OCI-LY1 (cell line): ENCODE data around the gene TAF11L8.
"Not testable (repeated sequence)": the region's sequence is repeated elsewhere in the genome, so short reads cannot be mapped to it uniquely, and the experiment has no call there.

Source experiments
- H2AFZ ChIP-seq: fragments of 200-600 bp; sonication (generic), shearing (Covaris generic); 2 replicates; pipeline ENCODE4 v1.6.0; 2014; ENCODE audit warnings: antibody characterized with exemption, mild to moderate bottlenecking, low read length
- H3F3A ChIP-seq: fragments of 200-600 bp; sonication (generic), shearing (Covaris generic); 2 replicates; pipeline ENCODE4 v1.6.0; 2014; ENCODE audit warnings: mild to moderate bottlenecking, antibody characterized with exemption, low read length, moderate library complexity; ENCODE audit not compliant: insufficient read depth
- H3K27ac ChIP-seq: fragments of 200-600 bp; sonication (generic); 2 replicates; pipeline ENCODE4 v1.5.1; 2014; ENCODE audit warnings: low read length, mixed run types, mild to moderate bottlenecking, low read depth; ENCODE audit not compliant: poor library complexity, severe bottlenecking
- H3K27me3 ChIP-seq: fragments of 200-600 bp; sonication (generic); 2 replicates; pipeline ENCODE4 v1.6.0; 2014; ENCODE audit warnings: antibody characterized with exemption, mild to moderate bottlenecking, low read length, moderate library complexity; ENCODE audit not compliant: insufficient read depth
- H3K36me3 ChIP-seq: fragments of 200-600 bp; sonication (generic); 2 replicates; pipeline ENCODE4 v1.6.1; 2014; ENCODE audit warnings: mild to moderate bottlenecking, antibody characterized with exemption, low read length, moderate library complexity, mixed read lengths; ENCODE audit not compliant: insufficient read depth
- H3K4me1 ChIP-seq: fragments of 200-600 bp; sonication (generic); 2 replicates; pipeline ENCODE4 v1.5.1; 2014; ENCODE audit warnings: mild to moderate bottlenecking, low read length, moderate library complexity; ENCODE audit not compliant: insufficient read depth, severe bottlenecking
- H3K4me2 ChIP-seq: fragments of 200-600 bp; sonication (generic), shearing (Covaris generic); 2 replicates; pipeline ENCODE4 v1.6.1; 2014; ENCODE audit warnings: low read length
- H3K4me3 ChIP-seq: fragments of 200-600 bp; sonication (generic); 2 replicates; pipeline ENCODE4 v1.5.1; 2014; ENCODE audit warnings: low read length, low read depth, mild to moderate bottlenecking, mixed read lengths; ENCODE audit not compliant: poor library complexity, severe bottlenecking
- H3K79me2 ChIP-seq: fragments of 200-600 bp; shearing (Covaris generic); 2 replicates; pipeline ENCODE4 v1.6.1; 2016; ENCODE audit warnings: mixed run types, low read length, mixed read lengths; ENCODE audit not compliant: insufficient read depth
- H3K9ac ChIP-seq: fragments of 200-600 bp; sonication (generic), shearing (Covaris generic); 2 replicates; pipeline ENCODE4 v1.6.1; 2014; ENCODE audit warnings: mild to moderate bottlenecking, low read length, mixed read lengths
- H3K9me2 ChIP-seq: fragments of 200-600 bp; sonication (generic), shearing (Covaris generic); 2 replicates; pipeline ENCODE4 v1.6.1; 2014; ENCODE audit warnings: low read depth, mild to moderate bottlenecking, low read length, mixed read lengths
- H3K9me3 ChIP-seq: fragments of 200-600 bp; shearing (Covaris generic); 2 replicates; pipeline ENCODE4 v1.6.1; 2014; ENCODE audit warnings: low read length, mixed read lengths
- H4K20me1 ChIP-seq: fragments of 200-600 bp; sonication (generic), shearing (Covaris generic); 2 replicates; pipeline ENCODE4 v1.6.0; 2016; ENCODE audit warnings: mild to moderate bottlenecking, low read length; ENCODE audit not compliant: insufficient read depth
- EZH2 ChIP-seq: fragments of 200-600 bp; sonication (generic), shearing (Covaris generic); IDR thresholded peaks from 2 replicates; pipeline ENCODE4 v1.8.0; 2017; ENCODE audit warnings: borderline replicate concordance, mixed run types, mild to moderate bottlenecking, antibody characterized with exemption, low read length, moderate library complexity, mixed read lengths
- TF ChIP-seq, protein P1 (sequence below): fragments of 200-600 bp; sonication (generic), shearing (Covaris generic); IDR thresholded peaks from 2 replicates; pipeline ENCODE4 v1.5.1; 2017; ENCODE audit warnings: mild to moderate bottlenecking, antibody characterized with exemption, low read length, moderate library complexity, mixed read lengths

Gene TAF11L8

DNA sequence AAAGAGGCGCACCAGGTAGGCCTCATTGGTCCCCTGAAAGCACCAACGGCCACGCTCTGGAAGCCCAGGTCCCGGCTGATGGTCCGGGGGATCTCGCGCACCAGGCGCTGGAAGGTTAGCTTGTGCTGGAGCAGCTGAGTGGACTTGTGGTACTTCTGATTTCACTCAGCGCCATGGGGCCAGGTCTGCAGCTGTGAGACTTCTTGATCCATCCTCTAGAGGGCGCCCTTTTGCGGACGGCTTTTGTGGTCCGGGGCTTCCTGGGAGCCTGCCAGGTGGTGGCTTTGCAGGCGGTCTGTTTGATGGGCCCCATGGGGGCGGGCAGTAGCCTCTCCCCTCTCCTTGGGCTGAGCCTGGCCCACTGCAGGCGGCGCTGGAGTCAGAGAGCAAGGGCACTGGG lies 29.9 kb upstream of the TAF11L8 start:
- Histone ChIP-seq H3K79me2 (no peaks in the 10 kb centered on the region), H3K36me3 (no peaks in the 10 kb centered on the region), H3K27me3 (no peaks in the 10 kb centered on the region), H3K27ac (no peak overlapping the region), H3K4me1 (no peaks in the 10 kb centered on the region), H2AFZ (no peak overlapping the region), H3K9me2 (no peaks in the 10 kb centered on the region), H3K9me3 (no peaks in the 10 kb centered on the region), H3K4me3 (no peak overlapping the region), H3K4me2 (no peak overlapping the region), H4K20me1 (no peaks in the 10 kb centered on the region), H3F3A (no peaks in the 10 kb centered on the region), H3K9ac (no peak overlapping the region)
- TF ChIP-seq, protein P1, sequence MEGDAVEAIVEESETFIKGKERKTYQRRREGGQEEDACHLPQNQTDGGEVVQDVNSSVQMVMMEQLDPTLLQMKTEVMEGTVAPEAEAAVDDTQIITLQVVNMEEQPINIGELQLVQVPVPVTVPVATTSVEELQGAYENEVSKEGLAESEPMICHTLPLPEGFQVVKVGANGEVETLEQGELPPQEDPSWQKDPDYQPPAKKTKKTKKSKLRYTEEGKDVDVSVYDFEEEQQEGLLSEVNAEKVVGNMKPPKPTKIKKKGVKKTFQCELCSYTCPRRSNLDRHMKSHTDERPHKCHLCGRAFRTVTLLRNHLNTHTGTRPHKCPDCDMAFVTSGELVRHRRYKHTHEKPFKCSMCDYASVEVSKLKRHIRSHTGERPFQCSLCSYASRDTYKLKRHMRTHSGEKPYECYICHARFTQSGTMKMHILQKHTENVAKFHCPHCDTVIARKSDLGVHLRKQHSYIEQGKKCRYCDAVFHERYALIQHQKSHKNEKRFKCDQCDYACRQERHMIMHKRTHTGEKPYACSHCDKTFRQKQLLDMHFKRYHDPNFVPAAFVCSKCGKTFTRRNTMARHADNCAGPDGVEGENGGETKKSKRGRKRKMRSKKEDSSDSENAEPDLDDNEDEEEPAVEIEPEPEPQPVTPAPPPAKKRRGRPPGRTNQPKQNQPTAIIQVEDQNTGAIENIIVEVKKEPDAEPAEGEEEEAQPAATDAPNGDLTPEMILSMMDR, result peak; percentile 50; the same call in 1 of the 2 replicates
- TF ChIP-seq EZH2, result no peak

DNA sequence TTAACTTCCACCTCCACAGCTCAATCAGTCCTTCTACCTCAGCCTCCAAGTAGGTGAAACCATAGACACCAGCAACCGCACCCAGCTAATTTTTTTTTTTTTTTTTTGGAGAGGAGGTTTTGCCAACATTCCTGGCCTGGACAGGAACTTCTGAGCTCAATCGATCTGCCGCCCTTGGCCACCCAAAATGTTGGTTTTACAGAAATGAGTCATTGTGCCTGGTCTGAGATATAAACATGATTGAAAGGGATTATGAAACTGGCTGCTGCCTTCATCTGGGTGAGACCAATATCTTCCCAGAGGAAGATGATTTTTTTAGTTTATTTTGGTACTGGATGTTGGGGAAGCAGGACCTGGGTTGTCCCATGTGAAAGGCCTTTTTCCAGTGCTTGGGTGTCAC lies 28.6 kb upstream of the TAF11L8 start:
- no peaks in the 10 kb centered on the region for H3F3A ChIP-seq
- no peak overlapping the region for H2AFZ ChIP-seq
- no peak overlapping the region for H3K27ac ChIP-seq
- H3K4me3 ChIP-seq, result no peak overlapping the region
- H4K20me1 ChIP-seq, result no peaks in the 10 kb centered on the region
- H3K79me2 ChIP-seq, result no peaks in the 10 kb centered on the region
- no peaks in the 10 kb centered on the region for H3K9me2 ChIP-seq
- H3K9ac ChIP-seq, result no peak overlapping the region
- no peaks in the 10 kb centered on the region for H3K36me3 ChIP-seq
- no peak for TF ChIP-seq EZH2
- TF ChIP-seq, protein P1, result no peak
- no peaks in the 10 kb centered on the region for H3K27me3 ChIP-seq
- no peaks in the 10 kb centered on the region for H3K4me1 ChIP-seq
- H3K4me2 ChIP-seq, result no peak overlapping the region
- H3K9me3 ChIP-seq, result no peaks in the 10 kb centered on the region

DNA sequence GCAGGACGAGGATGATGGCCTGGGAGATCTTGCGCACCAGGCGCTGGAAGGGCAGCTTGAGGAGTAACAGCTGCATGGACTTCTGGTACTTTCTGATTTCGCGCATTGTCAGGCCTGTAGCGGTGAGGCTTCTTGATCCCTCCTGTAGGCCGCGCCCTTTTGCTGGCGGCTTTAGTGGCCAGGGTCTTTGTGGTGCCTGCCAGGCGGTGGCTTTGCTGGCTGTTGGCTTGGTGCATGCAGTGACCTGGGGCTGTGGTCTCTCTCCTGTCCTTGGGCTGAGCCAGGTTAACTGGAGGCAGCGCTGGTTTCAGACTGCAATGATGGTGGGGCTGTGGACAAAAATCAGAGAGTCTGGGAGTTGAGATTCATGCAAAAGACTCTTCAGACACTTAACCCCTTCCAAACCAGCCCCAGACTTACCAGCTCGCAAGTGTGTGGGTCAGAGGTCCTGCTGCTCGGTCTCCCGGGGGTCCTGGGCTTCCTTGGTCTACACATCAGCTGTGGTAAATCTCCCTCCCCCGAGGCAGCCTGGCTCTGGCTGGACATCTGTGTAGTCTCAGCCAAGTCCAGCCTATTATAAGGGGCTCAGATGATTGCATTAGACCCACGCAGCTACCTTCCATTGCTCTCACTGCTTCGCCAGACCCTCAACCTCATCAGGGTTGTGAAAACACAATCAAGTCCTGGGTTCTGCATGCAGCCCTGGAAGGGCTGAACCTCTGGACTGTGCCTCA lies 24.3 kb upstream of the TAF11L8 start:
- H3K9ac ChIP-seq, result no peak overlapping the region
- H3K27me3 ChIP-seq, result no peaks in the 10 kb centered on the region
- H3K27ac ChIP-seq, result no peak overlapping the region
- no peak overlapping the region for H3K4me3 ChIP-seq
- H3K36me3 ChIP-seq, result no peaks in the 10 kb centered on the region
- H3K9me3 ChIP-seq, result no peaks in the 10 kb centered on the region
- H3K79me2 ChIP-seq, result no peaks in the 10 kb centered on the region
- H3F3A ChIP-seq, result no peaks in the 10 kb centered on the region
- H3K4me1 ChIP-seq, result no peaks in the 10 kb centered on the region
- H3K9me2 ChIP-seq, result no peaks in the 10 kb centered on the region
- H2AFZ ChIP-seq, result no peak overlapping the region
- H3K4me2 ChIP-seq, result no peak overlapping the region
- TF ChIP-seq EZH2, result no peak
- TF ChIP-seq, protein P1, result no peak
- H4K20me1 ChIP-seq, result no peaks in the 10 kb centered on the region

DNA sequence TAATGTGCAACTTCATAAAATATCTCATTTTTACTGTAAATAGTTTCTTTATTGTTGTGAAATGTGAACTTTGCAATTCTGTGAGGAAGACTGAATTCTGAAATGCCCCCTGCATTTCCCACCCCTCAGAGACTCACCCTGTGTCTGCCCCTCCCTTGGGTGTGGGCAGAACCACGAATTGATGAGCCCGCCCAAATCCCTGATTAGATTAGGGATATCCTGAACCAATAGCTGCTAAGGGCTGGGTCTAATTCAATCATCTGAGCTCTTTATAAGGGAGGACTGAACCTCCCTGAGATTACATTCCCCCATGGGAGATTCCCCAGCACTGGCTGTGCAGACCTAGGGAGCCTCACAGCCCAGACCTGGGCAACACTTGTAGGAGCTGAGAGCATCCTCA lies 19.3 kb upstream of the TAF11L8 start, which contains the start of gene TAF11L12:
Gene TAF11L12 (plus strand): TSS at position 301 of the 400 bp plus-strand sequence.
- H2AFZ ChIP-seq, H3F3A ChIP-seq, H3K27me3 ChIP-seq, H3K9me2 ChIP-seq, H4K20me1 ChIP-seq, H3K9me3 ChIP-seq, H3K4me3 ChIP-seq, H3K4me2 ChIP-seq, H3K9ac ChIP-seq, H3K27ac ChIP-seq, H3K36me3 ChIP-seq, H3K4me1 ChIP-seq, H3K79me2 ChIP-seq: not testable (repeated sequence)

DNA sequence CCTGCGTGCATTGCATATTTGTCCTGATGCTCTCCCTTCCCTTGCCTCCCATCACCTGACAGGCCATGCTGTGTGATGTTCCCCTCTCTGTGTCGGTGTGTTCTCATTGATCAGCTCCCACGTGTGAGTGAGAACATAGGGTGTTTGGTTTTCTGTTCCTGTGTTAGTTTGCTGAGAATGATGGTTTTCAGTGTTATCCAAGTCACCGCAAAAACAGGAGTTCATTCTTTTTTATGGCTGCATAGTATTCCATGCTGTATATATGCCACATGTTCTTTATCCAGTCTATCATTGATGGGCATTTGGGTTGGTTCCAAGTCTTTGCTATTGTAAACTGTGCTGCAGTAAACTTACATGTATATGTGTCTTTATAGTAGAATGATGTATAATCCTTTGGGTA lies 16.7 kb upstream of the TAF11L8 start:
- not testable (repeated sequence) for H3K79me2 ChIP-seq, H4K20me1 ChIP-seq, H3K27me3 ChIP-seq, H3K27ac ChIP-seq, H3K36me3 ChIP-seq, H3F3A ChIP-seq, H3K9ac ChIP-seq, H3K4me3 ChIP-seq, H3K4me1 ChIP-seq, H3K4me2 ChIP-seq, H2AFZ ChIP-seq, H3K9me2 ChIP-seq, H3K9me3 ChIP-seq
